Loucy (cell line): ENCODE data around the gene BMP6.
"Not testable (repeated sequence)": the region's sequence is repeated elsewhere in the genome, so short reads cannot be mapped to it uniquely, and the experiment has no call there.

Source experiments
- H2AFZ ChIP-seq: fragments of 200-600 bp; sonication (generic); 2 replicates; pipeline ENCODE4 v1.6.0; 2016; ENCODE audit warnings: antibody characterized with exemption, mild to moderate bottlenecking, low read length, moderate library complexity
- H3F3A ChIP-seq: fragments of 200-600 bp; 2 replicates; pipeline ENCODE4 v1.6.0; 2016; ENCODE audit warnings: antibody characterized with exemption, low read depth, mild to moderate bottlenecking
- H3K27me3 ChIP-seq: fragments of 200-600 bp; sonication (generic); 2 replicates; pipeline ENCODE4 v1.6.1; 2014; ENCODE audit warnings: low read length, mild to moderate bottlenecking; ENCODE audit not compliant: insufficient read depth, poor library complexity, severe bottlenecking
- H3K36me3 ChIP-seq: fragments of 200-600 bp; sonication (generic); 2 replicates; pipeline ENCODE4 v1.6.1; 2016; ENCODE audit warnings: low read length; ENCODE audit not compliant: insufficient read depth
- H3K4me1 ChIP-seq: fragments of 200-600 bp; sonication (generic); 2 replicates; pipeline ENCODE4 v1.5.1; 2014; ENCODE audit warnings: low read length, mild to moderate bottlenecking; ENCODE audit not compliant: insufficient read depth, poor library complexity, severe bottlenecking
- H3K4me2 ChIP-seq: fragments of 200-600 bp; sonication (generic); 2 replicates; pipeline ENCODE4 v1.6.0; 2014; ENCODE audit warnings: antibody characterized with exemption, low read length, low read depth, mild to moderate bottlenecking; ENCODE audit not compliant: poor library complexity, severe bottlenecking
- H3K4me3 ChIP-seq: fragments of 200-600 bp; sonication (generic); 2 replicates; pipeline ENCODE4 v1.5.1; 2014; ENCODE audit warnings: low read length, mild to moderate bottlenecking, mixed read lengths; ENCODE audit not compliant: poor library complexity, severe bottlenecking
- H3K79me2 ChIP-seq: fragments of 200-600 bp; sonication (generic); 2 replicates; pipeline ENCODE4 v1.6.1; 2014; ENCODE audit warnings: low read length; ENCODE audit not compliant: insufficient read depth
- H3K9ac ChIP-seq: fragments of 200-600 bp; sonication (generic); 2 replicates; pipeline ENCODE4 v1.6.0; 2014; ENCODE audit warnings: mild to moderate bottlenecking, low read depth, low read length, moderate library complexity; ENCODE audit not compliant: poor library complexity, severe bottlenecking
- H3K9me2 ChIP-seq: fragments of 200-600 bp; sonication (generic); replicated peaks from 2 replicates; pipeline ENCODE4 v1.6.1; 2016; ENCODE audit warnings: low read depth, low read length, mixed read lengths
- H3K9me3 ChIP-seq: fragments of 200-600 bp; sonication (generic); 2 replicates; pipeline ENCODE4 v1.6.1; 2014; ENCODE audit warnings: mild to moderate bottlenecking, antibody characterized with exemption, low read length, low read depth; ENCODE audit not compliant: insufficient read depth
- H4K20me1 ChIP-seq: fragments of 200-600 bp; sonication (generic); 2 replicates; pipeline ENCODE4 v1.6.0; 2014; ENCODE audit warnings: antibody characterized with exemption, low read length, mild to moderate bottlenecking; ENCODE audit not compliant: insufficient read depth, poor library complexity, severe bottlenecking
- CTCF ChIP-seq: fragments of 200-600 bp; sonication (generic); conservative IDR thresholded peaks from 2 replicates; pipeline ENCODE4 v1.5.1; 2014; ENCODE audit warnings: mild to moderate bottlenecking, antibody characterized with exemption, low read length
- EZH2phosphoT487 ChIP-seq: fragments of 200-600 bp; IDR thresholded peaks from 2 replicates; pipeline ENCODE4 v1.6.1; 2018; ENCODE audit warnings: antibody characterized with exemption, mild to moderate bottlenecking, moderate library complexity, borderline replicate concordance

The BMP6 gene

GRCh38 chr6:7897461-7898192 is 171.7 kb downstream of the BMP6 start:
- no peak overlapping the region for H3K9ac ChIP-seq
- no peaks in the 10 kb centered on the region for H4K20me1 ChIP-seq
- H3F3A ChIP-seq: no peaks in the 10 kb centered on the region

GRCh38 chr6:7898193-7898586 is 172.3 kb downstream of the BMP6 start:
- not testable (repeated sequence) for H3K27me3 ChIP-seq, H4K20me1 ChIP-seq, H2AFZ ChIP-seq, H3K9me2 ChIP-seq, H3K4me3 ChIP-seq, H3K9me3 ChIP-seq, H3K9ac ChIP-seq, H3K4me1 ChIP-seq, H3K4me2 ChIP-seq, H3K79me2 ChIP-seq, H3F3A ChIP-seq
- H3K36me3 ChIP-seq: peaks cover 100% of the 10 kb centered on the region

More at GRCh38 chr6:7897461-7898192, 171.7 kb downstream of the BMP6 start:
- TF ChIP-seq EZH2phosphoT487 (no peak), CTCF (no peak)
- Histone ChIP-seq H3K9me2 (no peaks in the 10 kb centered on the region), H3K36me3 (peaks cover 100% of the 10 kb centered on the region), H3K79me2 (no peaks in the 10 kb centered on the region), H3K4me1 (no peaks in the 10 kb centered on the region), H3K4me2 (no peak overlapping the region), H3K27me3 (no peaks in the 10 kb centered on the region), H3K9me3 (no peaks in the 10 kb centered on the region), H2AFZ (no peak overlapping the region), H3K4me3 (no peak overlapping the region)

GRCh38 chr6:7899101-7899888 is 173.4 kb downstream of the BMP6 start:
- no peak overlapping the region for H3K4me3 ChIP-seq
- no peaks in the 10 kb centered on the region for H3K27me3 ChIP-seq
- H3F3A ChIP-seq: no peaks in the 10 kb centered on the region
- no peaks in the 10 kb centered on the region for H3K9me3 ChIP-seq
- no peaks in the 10 kb centered on the region for H3K4me1 ChIP-seq
- peaks cover 100% of the 10 kb centered on the region for H3K36me3 ChIP-seq
- no peaks in the 10 kb centered on the region for H4K20me1 ChIP-seq
- H3K4me2 ChIP-seq: no peak overlapping the region
- peaks cover 2% of the 10 kb centered on the region; the same call in 1 of the 2 replicates for H3K79me2 ChIP-seq
- no peaks in the 10 kb centered on the region for H3K9me2 ChIP-seq
- no peak overlapping the region for H2AFZ ChIP-seq
- TF ChIP-seq EZH2phosphoT487 (no peak), CTCF (peak; percentile 29; the same call in 1 of the 2 replicates)
- H3K9ac ChIP-seq: no peak overlapping the region
